GM18502 (cell line): ENCODE measurements around the gene UBE2C.
"Not testable (repeated sequence)": the region's sequence is repeated elsewhere in the genome, so short reads cannot be mapped to it uniquely, and the experiment has no call there.

Source experiments
- ATAC-seq: cut with Tn5 transposase; IDR thresholded peaks from one replicate; pipeline ENCODE4 v1.9.1; 2021; ENCODE audit warnings: mild to moderate bottlenecking; ENCODE audit not compliant: unreplicated experiment, poor library complexity

UBE2C gene

DNA sequence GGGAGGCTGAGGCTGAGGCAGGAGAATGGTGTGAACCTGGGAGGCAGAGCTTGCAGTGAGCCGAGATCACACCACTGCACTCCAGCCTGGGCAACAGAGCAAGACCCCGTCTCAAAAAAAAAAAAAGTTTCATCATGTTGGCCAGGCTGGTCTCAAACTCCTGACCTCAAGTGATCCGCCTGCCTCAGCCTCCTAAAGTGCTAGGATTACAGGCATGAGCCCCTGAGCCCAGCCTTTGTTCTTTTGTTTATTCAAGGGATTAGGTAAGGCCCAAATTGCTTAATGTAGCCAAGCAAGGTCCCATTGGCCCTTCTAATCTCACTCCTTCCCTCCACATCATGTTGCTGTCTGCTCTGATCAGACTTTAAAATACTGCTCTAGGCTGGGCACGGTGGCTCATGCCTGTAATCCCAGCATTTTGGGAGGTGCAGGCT lies 17.2 kb downstream of the UBE2C start:
- ATAC-seq = not testable (repeated sequence)

DNA sequence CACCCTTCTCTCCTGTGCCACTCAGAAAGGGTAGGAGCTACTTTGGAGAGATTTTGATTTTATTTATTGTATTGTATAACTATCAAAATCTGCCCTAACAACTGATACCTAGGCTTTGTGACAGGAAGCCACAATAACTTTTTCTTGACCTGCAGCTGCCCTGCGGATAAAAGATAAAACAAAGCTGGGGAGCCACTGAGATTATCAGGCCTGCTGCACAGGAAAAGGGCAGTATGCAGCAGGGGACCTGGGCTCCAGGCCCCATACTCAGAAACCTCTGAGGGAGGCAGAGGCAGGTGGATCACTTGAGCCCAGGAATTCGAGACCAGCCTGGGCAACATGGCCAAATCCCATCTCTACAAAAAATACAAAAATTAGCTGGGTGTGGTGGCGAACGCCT lies 20.2 kb downstream of the UBE2C start:
- no peak for ATAC-seq

DNA sequence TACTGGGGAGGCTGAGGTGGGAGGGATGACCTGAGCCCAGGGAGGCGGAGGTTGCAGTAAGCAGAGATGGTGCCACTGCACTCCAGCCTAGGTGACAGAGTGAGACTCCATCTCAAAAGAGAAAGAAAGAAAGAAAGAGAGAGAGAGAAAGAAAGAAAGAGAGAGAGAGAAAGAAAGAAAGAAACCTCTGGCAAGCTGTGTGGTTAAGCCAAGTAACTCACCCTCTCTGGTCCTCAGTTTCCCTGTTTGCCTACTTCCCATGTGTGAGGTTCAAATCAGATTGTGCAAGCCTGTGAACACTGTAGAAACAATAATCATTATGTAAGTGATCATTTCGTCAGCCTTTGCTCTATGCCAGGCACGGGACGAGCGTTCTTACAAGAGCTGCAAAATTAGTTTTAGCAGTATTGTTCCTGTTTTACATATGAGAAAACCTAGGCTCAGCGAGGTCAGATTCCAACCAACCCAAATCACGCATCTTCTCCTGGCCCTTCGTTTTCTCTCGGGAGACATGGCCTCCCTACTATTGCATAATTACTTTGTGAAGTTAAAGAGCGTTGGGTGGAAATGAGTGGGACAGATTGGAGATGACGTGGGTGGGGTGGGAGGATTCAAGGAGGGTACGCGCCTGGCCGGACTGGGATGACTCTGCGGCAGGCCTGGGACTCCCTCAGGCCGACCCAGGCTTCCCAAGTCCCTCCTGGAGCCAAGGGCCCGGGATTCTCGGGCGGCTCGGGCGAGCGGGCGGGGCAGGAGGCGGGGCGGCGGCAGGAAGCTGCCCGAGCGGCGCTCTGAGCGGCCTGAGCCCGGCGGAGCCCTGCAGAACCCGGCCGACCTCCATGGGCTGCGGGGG lies 20.8 kb downstream of the UBE2C start, which contains the start of gene SNX21:
SNX21 (plus strand) TSS at position 770 of the 853 bp plus-strand sequence. CDS start 121 bp downstream, outside the sequence.
- ATAC-seq = no peak

DNA sequence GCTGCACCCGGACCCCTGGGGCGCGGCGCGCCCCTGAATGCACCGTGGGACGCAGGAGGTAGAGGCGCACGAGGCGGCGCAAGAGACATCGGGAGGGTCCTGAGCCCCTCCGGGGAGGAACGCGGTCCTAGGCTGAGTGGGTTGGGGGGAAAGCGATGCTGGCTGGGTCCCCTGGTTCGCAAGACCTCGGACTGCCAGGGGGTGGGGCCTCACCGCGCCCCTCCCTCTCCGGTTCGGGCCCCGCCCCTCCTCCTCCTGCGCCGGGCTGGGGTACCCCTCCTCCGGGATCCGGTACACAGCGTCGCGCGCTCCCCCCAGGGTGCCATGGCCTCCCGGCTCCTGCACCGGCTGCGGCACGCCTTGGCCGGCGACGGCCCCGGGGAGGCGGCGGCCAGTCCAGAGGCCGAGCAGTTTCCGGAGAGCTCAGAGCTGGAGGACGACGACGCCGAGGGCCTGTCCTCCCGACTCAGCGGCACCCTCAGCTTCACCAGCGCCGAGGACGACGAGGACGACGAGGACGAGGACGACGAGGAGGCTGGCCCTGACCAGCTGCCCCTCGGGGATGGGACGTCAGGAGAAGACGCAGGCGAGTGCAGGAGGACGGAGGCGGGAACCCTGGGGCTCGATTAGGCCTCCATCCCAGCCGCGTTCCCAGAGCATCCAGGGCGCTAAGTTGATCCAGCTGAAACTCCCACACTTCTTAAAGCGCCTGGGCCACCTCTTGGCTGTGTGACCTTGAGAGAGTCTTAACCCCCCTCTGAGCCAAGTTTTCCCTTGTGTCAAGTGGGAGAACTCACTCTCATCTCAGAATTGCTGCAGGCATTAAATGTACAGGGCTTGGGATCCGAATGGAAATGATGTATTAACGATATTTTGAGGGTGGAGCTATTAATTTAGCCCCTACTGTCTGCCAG lies 21.7 kb downstream of the UBE2C start:
- ATAC-seq = no peak

DNA sequence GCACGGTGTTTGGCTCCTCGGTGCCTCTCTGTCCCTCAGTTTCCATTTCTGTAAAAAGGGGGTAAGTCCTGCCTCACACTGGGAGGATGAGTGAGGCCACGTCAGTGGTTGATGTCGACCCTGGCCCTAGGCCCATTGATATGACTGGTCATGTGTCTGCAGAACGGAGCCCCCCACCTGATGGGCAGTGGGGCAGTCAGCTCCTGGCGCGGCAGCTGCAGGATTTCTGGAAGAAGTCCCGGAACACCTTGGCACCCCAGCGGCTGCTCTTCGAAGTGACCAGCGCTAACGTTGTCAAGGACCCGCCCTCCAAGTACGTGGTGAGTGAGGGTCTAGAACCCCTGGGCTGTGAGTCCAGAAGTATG lies 22.3 kb downstream of the UBE2C start:
- ATAC-seq = no peak

DNA sequence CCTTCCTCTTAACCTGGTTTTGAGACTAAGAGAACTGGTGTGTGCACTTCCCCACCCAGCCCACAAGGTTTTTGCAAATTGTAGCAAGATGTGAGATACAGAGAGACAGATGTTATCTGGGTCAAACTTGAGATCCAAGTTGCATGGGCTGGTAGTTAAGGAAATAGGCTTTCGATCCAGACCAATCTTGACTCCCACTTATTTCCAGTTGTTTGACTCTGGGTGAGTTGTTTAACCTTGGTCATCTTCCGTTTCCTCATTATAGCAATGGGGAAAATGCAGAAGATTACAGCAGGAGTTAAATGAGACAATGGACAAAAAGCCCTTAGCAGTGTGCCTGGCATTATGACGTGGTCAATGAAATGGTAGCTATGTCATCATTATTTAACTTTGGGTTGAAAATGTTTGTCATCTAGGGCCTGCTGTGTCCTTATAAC lies 22.9 kb downstream of the UBE2C start:
- no peak for ATAC-seq

DNA sequence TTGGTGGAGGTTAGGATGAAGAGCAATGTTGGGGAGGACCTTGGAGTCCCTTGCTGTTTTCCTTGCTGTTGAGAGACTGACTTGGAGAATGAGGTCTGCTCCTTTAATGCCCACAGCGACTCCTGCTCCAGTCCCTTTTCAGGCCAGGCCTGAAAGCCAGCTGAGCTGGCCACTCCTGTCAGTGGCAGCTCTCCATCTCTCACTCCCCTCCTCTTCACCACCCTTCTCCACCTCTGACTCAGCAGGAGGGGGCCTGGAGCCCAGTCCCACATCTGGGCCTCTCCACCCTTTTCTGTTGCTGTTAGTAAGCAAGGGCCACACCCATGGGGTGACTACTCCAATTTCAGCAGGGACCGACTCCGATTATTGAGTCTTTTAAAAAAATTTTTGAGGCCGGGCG lies 23.4 kb downstream of the UBE2C start:
- ATAC-seq = no peak

DNA sequence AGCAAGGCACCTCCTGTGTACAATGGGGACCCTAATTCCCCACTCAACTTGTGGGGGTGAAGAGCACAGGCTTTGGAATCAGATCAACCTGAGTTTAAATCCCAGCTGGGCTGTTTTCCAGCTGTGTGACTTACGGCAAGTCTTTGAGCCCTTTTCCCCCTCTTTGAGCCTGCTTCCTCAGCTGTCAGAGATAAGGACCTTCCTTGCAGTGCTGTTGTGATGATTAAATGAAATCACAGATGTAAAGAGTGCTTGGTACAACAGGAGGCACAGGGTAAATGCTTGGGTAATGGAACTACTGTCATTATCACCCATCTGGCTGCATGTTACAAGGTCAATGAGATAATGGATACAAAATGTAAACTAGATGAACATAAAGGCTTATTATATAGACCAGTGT lies 24.4 kb downstream of the UBE2C start:
- ATAC-seq = no peak

DNA sequence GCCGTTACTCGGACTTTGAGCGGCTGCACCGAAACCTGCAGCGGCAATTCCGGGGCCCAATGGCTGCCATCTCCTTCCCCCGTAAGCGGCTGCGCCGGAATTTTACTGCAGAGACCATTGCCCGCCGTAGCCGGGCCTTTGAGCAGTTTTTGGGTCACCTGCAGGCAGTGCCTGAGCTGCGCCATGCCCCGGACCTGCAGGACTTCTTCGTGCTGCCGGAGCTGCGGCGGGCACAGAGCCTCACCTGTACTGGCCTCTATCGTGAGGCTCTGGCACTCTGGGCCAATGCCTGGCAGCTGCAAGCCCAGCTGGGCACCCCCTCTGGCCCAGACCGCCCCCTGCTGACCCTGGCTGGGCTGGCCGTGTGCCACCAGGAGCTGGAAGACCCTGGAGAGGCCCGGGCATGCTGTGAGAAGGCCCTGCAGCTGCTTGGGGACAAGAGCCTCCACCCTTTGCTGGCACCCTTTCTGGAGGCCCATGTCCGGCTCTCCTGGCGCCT lies 28.3 kb downstream of the UBE2C start:
- no peak for ATAC-seq

DNA sequence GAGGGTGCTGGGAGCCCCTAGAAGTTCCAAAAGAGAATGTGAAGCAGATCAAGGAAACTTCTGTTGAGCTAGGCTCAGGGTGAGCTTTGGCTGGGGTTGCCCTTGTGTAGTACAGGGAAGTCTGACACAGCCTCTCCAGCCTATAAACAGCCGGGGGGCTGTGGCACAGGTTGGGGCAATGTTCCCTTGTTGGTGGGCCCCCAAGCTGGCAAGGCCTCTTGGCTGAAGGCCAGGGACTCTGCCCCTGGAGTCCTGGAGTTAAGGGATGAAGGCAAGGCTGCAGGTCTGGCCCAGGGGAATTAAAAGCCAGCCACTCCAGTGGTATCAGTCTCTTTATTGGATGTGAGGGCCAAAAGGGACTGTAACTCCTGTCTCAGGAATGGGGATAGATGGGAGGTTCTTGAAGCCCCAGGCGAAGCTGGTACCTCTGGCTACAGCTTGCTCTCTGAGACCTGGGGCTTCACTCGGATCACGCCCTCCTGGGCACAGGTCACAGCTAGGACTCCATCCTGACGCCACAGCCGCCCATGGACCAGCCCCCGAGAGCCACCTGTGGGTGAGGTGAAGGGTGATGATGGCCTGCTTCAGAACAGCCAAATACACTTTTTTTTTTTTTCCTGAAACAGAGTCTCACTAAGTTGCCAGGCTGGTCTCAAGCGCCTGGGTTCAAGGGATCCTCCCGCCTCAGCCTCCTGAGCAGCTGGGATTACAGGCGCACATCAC lies 29.1 kb downstream of the UBE2C start:
- ATAC-seq = no peak

DNA sequence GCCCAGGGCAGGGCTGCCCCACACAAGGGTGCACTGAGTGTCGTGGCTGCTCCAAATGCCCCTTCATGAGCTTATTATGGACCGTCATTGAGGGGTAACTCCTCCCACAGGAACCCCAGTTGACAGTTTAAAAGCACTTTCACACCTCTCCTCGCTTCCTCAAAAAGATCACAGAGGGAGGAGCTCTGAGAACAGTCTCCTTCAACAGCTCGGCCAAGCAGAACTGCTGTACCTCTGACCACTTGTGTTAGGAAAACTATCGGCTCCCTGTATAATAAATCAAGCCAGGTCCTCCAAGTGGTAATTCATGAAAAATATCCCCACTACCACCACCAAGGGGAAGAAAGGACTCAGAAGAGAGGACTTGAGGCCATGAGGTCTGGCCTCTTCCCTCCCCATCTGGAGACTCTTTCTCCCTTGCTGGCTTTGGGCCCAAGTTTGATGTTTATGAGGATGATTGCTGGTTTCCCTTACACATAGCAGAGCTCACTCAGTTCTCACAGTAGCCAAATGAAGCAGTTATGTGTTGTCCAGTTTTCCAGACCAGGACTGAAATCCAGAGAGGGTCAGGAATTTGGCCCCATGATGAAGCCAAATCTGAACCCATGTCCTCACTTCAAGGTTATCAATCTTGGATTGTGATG lies 29.8 kb downstream of the UBE2C start:
- ATAC-seq = no peak

DNA sequence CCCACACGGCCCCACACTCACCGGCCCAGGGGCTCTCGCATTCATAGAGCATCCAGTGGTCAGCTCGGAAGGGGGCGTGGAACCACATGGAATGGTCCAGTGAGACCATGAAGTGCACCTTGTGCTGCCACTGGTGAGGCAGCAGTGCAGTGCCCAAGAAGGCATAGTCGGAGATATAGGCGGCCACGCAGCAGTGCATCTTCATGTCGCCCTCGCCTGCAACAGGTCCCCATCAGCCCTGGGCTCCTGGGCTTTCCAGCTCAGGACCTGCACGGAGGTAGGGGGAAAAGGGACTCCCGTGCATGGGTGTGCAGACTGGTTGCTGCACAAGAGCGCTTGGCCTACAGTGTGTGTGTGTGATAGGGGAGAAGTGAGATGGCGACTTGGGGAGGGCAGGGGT lies 31.1 kb downstream of the UBE2C start:
- no peak for ATAC-seq

DNA sequence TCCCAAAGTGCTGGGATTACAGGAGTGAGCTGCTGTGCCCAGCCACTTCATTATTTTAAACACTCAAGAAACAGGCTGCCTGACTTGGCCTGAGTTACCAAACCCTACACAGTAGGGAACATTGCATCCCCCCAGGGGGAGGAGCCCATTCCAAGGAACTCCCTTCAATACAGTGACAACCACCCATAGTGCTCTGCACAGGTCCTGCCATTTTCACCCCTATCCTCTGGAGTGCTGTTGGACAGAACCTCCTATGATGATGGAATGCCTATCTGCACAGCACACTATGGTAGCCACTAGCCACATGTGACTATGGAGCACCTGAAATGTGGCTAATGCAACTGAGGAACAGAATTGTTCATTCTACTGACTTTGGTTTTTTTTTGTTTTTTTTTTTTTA lies 33.0 kb downstream of the UBE2C start:
- ATAC-seq = no peak

DNA sequence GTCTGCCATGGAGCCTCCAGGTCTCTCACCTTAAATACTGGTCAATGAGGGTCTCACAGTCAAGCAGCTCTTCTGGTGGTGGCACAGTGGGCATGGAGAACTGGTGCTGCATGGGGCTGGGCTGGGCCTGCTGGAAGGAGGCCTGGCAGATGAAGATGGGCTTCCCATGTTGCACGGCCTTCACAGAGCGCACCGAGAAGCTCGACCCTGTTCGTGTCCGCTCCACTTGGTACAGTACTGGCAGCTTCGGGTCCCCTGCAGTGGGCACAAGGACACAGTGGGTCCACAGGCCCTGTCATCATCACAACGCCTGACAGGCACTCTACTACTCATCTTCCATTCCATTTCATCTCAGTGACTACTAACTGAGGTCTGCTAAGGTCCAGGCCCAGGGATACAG lies 36.0 kb downstream of the UBE2C start:
- no peak for ATAC-seq

DNA sequence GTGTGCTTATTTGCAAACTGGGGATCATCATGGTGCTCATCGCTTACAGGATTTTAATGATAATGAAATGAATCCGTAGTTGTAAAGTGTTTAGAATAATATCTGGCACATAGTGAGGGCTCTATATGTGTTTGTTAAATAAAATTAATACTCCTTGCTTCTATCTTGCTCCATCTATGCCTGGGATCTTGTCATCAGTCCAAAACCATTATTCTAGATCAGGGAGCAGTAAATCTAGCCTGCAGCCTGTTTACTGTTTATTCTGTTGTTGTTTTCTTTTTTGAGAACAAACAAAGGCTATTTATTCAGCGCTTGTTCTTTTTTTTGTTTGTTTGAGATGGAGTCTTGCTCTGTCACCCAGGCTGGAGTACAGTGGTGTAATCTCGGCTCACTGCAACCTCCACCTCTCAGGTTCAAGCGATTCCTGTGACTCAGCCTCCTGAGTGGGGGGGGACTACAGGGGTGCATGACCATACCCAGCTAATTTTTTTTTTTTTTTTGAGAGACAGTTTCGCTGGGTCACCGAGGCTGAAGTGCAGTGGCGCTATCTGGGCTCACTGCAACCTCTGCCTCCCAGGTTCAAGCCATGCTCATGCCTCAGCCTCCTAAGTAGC lies 36.6 kb downstream of the UBE2C start:
- no peak for ATAC-seq

DNA sequence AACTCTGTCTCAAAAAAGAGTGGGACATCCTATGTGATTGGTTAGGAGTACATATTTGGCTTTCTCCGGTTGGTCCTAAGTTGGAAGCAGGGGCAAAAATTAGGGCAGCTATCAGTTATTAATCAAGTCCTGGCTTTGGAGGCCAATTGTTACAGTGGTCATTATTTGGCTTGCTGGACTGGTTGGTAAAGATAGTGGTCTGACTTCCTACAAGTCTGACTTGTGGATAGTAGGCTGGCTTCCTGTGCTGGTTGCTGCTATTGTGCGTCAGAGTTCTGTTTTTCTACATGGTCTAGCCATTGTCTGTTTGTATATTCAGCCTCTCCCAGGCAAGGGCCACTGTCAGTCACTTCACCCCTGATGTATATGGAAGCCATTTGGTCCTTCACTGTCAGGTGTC lies 37.8 kb downstream of the UBE2C start:
- no peak for ATAC-seq

DNA sequence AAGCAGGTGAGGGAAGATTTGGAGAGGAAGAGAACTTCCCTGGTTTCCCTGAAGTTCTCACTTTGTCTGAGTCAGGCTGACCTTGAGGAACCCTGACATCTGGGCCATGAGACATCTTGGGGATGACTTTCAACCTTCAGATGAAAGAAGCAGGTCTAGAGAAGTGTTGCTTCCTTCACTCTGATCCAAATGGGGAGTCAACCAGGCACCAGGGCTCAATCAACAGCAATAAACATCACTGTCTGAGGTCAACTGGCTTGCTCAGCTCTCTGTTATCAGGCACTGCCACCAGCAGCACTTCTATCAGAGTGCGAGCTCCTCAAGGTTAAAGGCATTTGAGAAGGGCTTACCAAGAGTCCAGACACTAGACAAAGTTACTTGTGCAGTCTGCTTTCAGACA lies 38.5 kb downstream of the UBE2C start:
- ATAC-seq = no peak

DNA sequence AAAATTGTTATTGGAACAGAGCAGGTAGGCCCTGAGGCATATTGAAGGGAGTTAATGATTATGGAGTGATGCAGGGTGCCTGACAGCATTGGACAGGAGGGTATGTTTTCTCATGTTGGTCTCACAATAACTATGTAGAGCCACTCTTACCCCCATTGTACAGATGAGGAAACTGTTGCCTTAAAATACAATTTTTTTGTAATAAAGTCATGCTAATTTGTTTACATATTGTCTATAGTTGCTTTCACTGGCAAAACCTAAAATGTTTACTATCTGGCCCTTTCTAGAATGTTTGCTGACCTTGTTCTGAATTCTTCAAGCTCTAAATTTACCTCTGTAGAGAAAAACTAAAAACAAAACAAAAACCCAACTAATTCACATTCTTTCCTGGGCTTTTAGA lies 39.1 kb downstream of the UBE2C start:
- no peak for ATAC-seq

DNA sequence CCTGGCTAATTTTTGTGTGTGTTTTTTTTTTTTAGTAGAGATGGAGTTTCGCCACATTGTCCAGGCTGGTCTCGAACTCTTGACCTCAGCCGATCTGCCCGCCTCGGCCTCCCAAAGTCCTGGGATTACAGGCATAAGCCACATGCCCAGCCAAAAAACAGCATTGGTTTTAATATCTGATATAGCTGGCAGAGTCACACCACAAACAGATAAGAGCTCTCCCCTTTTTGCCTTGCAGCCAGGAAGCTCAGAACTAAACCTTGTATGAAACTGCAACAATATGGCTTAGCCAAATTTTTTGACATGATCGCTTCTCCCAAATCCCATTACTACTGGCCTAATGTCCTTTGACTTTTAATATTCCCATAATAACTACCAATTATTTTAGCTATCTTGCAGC lies 39.9 kb downstream of the UBE2C start:
- no peak for ATAC-seq

DNA sequence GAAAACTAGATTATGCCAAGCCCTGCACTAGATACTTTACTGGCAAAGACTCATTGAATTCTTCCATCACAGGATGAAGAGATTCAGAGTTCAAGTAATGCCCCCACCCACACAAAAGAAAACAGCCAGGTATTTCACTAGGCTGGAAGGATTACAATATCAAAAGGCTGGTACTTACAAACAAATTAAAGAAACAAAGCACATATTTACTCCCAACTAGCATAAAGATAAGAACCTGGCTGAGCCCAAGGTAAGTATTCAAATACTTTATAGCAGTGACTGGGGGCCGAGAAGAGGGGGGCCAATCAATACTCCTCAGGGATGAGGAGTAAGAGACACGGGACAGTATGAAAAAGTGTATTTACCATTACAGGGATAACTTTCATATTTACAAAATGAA lies 41.0 kb downstream of the UBE2C start:
- ATAC-seq = no peak
